Muscle of back (tissue), 11 donors: ENCODE data around the gene AKAP13. TPM values are rescaled to one million over a fixed set of nuclear protein-coding genes. Genes with fewer than 3 reads are reported as not detected.
"Not testable (repeated sequence)": the region's sequence is repeated elsewhere in the genome, so short reads cannot be mapped to it uniquely, and the experiment has no call there.

ENCODE experiments used
- DNase-seq, 3 donors: peaks; one replicate each; pipeline versions ENCODE4 v3.0.0 to v3.0.0-alpha.2; 2013
- polyA plus RNA-seq, 10 donors: library from polyadenylated mRNA; unstranded; fragments of 120-200 nt; gene quantifications; one replicate each; pipeline ENCODE4 v1.2.1, GENCODE V29; 2013; ENCODE audit not compliant: insufficient read length in 10 of 10

Gene AKAP13
- polyA plus RNA-seq, 10 donors = 58.9 to 89.6 (median 65.7) TPM

GRCh38 chr15:85430406-85431204 is 50.2 kb downstream of the AKAP13 start:
- no peak for DNase-seq

GRCh38 chr15:85439996-85440395 is 59.6 kb downstream of the AKAP13 start:
- DNase-seq = no peak

DNA sequence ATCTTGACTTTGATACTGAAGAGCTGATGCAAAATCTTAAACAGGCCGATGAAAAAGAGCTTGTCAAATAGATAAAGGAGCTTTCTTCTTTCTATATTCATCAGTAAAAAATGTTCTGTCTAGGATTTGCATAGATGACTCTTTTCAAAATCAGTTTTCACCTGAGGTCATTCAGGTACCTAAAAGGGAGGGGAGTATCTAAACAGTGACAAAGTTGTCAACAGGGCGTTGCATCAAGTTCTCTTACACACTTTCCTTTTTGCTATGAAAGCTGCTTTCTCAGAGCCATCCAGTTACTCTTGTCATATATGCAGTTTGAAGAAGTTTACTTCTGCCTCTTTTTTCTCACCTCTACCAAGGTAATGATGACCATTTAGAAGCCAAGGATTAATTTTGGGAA is 60.0 kb downstream of the AKAP13 start:
- DNase-seq = no peak

GRCh38 chr15:85441854-85442253 is 61.5 kb downstream of the AKAP13 start:
- not testable (repeated sequence) for DNase-seq

- no peak for DNase-seq
Observed at GRCh38 chr15:85443046-85443445, 62.6 kb downstream of the AKAP13 start.

GRCh38 chr15:85443593-85444087 is 63.2 kb downstream of the AKAP13 start:
- DNase-seq = peak in 1 of 3 donors; percentile 51

- peak in 1 of 3 donors; percentile 69 for DNase-seq
Observed at GRCh38 chr15:85444122-85444745, 63.8 kb downstream of the AKAP13 start.

DNA sequence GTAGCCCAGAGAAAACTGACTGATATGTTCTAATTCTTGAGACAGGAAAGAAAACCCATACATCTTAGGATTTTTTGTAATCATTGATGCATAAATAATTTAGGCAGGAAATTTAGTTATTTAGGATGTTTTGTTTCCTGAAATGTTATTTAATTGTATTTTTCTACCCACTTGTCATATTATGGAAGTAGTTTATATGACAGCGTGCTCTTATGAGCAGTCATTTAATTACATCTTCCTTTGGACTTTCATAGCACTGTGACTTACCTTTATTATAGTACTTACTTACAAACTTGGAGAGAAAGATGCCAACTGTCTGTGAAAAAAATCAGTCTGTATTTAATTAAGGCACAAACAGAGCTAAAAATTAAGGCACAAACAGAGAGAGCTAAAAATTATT is 65.0 kb downstream of the AKAP13 start:
- no peak for DNase-seq

GRCh38 chr15:85451099-85451700 is 70.8 kb downstream of the AKAP13 start:
- DNase-seq = no peak

DNA sequence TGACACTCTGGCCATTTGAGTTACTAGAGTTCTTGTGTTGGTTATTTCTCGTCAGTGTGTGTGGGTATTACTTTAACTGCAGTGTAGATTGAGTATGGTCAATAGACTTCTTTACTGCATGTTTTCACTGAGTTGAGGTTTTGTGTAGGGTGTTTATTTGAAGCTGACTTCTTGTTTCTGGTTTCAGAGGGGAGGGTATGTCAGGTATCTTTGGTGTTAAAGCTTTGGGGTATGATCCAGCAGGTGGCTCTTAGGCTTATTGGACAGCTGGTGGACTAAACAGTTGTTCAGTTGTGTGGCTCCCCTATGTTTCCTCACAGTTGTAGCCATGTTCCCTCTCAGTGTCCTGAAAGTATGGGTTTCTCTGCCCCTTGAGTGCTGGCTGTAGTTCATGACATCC is 72.0 kb downstream of the AKAP13 start:
- DNase-seq = no peak

GRCh38 chr15:85453144-85453872 is 72.9 kb downstream of the AKAP13 start:
- DNase-seq = no peak

GRCh38 chr15:85454403-85454802 is 74.0 kb downstream of the AKAP13 start:
- DNase-seq = no peak

GRCh38 chr15:85455891-85456290 is 75.5 kb downstream of the AKAP13 start:
- DNase-seq = peak in 1 of 3 donors; percentile 50

DNA sequence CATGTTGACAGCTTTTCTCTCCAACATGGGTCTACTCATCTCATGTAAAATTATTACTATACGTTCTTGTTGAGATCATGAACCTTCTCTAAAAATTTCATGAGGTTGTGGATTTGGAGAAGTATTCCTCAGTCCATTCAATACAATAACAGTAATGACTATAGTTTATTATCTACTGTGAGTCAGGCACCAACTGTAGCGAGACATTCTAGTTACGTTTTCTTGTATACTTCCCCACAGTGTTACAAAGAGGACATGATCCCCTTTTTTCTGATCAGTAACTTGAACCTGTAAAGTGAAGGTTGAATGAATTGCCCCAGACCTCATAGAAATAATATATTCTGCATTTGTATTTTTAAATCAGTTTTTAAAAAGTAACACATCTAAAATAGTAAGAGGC is 76.4 kb downstream of the AKAP13 start:
- DNase-seq = no peak

GRCh38 chr15:85457392-85457968 is 77.1 kb downstream of the AKAP13 start:
- no peak for DNase-seq

DNA sequence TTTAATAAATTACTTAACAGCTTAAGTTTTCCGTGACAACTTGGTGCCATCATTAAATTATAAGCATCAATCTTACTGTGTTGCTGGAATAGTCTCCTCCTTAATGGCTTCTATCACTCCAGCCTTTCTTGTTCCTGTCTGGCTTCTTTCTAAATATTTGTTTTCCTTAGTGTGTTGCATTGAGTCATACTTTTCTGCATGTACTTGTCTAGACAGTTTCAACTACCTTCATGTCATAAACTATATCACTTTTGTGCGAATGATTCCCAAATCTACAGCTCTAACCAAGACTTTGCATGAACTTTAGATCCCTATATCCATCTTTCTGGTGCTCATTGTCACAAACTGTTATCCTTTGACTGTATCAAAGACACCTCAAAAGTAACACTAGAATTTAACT is 78.4 kb downstream of the AKAP13 start:
- DNase-seq = no peak

- DNase-seq = no peak
Observed at GRCh38 chr15:85462029-85462428, 81.6 kb downstream of the AKAP13 start.

- DNase-seq = no peak
Observed at GRCh38 chr15:85463276-85463892, 83.0 kb downstream of the AKAP13 start.

- no peak for DNase-seq
Observed at GRCh38 chr15:85463976-85464375, 83.6 kb downstream of the AKAP13 start.

GRCh38 chr15:85464471-85464870 is 84.1 kb downstream of the AKAP13 start:
- DNase-seq = no peak

DNA sequence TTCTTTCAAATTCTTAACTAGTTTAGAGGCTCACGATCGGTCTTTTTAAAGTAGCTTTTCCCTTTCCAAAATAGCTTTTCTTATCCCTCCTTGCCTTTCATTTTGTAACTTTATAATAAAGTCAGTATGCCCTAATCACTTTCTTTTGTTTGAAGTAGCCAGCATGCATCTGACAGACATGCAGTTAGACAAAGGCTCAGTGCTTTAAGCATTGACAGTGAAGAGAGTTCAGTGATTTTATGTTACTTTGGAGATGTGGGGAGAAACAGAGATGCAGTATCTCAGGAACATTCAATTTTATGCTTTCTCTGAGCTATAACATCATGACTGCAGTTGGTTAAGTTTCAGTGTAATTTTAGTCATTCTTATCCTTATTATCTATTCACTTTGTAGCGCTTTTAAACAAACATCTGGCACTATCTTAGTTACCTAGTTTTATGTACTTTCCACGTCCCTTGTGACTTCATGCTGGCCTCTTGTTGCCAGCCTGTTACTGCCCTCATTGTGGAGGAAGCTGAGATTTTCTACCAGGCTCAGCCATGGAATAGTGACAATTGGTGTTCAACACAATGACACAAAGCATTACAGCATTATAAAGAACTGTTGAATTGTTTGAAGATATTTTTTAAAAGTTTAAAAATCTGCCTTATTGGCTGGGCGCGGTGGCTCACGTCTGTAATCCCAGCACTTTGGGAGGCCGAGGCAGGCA is 90.3 kb downstream of the AKAP13 start:
- DNase-seq = no peak
